Choroid plexus epithelial cell (primary cell): ENCODE results near the gene PPP1R9A.
A peak's percentile ranks its signal among the peaks of the same experiment; 100 is the strongest.

ENCODE experiments used
- DNase-seq: peaks from one replicate; pipeline ENCODE4 v3.0.0-alpha.2; 2010; ENCODE audit warnings: low read depth
- H3K4me3 ChIP-seq: 2 replicates; pipeline ENCODE4 v1.5.1; 2011; ENCODE audit warnings: low read depth, mild to moderate bottlenecking, control low read depth, low read length, moderate library complexity
- CTCF ChIP-seq: conservative IDR thresholded peaks from 2 replicates; pipeline ENCODE4 v1.5.1; 2011; ENCODE audit warnings: low read depth, mild to moderate bottlenecking, control low read depth, inconsistent platforms, low read length, moderate library complexity

Gene PPP1R9A

GRCh38 chr7:94898340-94898739, 9.1 kb upstream of the PPP1R9A start:
- no peak for DNase-seq
- no peak overlapping the region for H3K4me3 ChIP-seq
- TF ChIP-seq CTCF, result no peak

- no peak for TF ChIP-seq CTCF
- no peak for DNase-seq
These were observed 5.4 kb upstream of the PPP1R9A start for GRCh38 chr7:94901981-94902380.

GRCh38 chr7:94903971-94904370, 3.4 kb upstream of the PPP1R9A start:
- no peak overlapping the region for H3K4me3 ChIP-seq
- no peak for TF ChIP-seq CTCF
- no peak for DNase-seq

More at GRCh38 chr7:94901981-94902380, 5.4 kb upstream of the PPP1R9A start:
- no peak overlapping the region for H3K4me3 ChIP-seq

- no peak for DNase-seq
- no peak for TF ChIP-seq CTCF
- no peak overlapping the region for H3K4me3 ChIP-seq
These were observed 2.4 kb upstream of the PPP1R9A start for GRCh38 chr7:94904982-94905381.

GRCh38 chr7:94906065-94906851, 1.1 kb upstream of the PPP1R9A start:
- DNase-seq, result no peak
- H3K4me3 ChIP-seq, result no peak overlapping the region
- TF ChIP-seq CTCF, result no peak

GRCh38 chr7:94907811-94908322, 473 bp downstream of the PPP1R9A start:
- no peak for DNase-seq
- H3K4me3 ChIP-seq, result peak overlapping the region; percentile 55
- no peak for TF ChIP-seq CTCF
